ENCODE measurements around the gene AANAT.

AANAT gene

GRCh38 chr17:76432004-76432403 is 35.4 kb upstream of the AANAT start:
- no peaks in the 10 kb centered on the region for H3K27me3 ChIP-seq
- H3K4me1 ChIP-seq (ENCODE audit: control insufficient read depth in 1 of 2, insufficient read depth in 1 of 2, low read depth in 1 of 2, low read length in 1 of 2) = no peaks in the 10 kb centered on the region
- no peak overlapping the region for H3K4me3 ChIP-seq (ENCODE audit: low read depth in 1 of 2, low read length in 1 of 2)
- no peaks in the 10 kb centered on the region for H3K36me3 ChIP-seq
- H3K9me3 ChIP-seq = no peaks in the 10 kb centered on the region
- no peak overlapping the region for H3K27ac ChIP-seq
- no peak for TF ChIP-seq CTCF (IDR thresholded peaks at IDR 0.05)

DNA sequence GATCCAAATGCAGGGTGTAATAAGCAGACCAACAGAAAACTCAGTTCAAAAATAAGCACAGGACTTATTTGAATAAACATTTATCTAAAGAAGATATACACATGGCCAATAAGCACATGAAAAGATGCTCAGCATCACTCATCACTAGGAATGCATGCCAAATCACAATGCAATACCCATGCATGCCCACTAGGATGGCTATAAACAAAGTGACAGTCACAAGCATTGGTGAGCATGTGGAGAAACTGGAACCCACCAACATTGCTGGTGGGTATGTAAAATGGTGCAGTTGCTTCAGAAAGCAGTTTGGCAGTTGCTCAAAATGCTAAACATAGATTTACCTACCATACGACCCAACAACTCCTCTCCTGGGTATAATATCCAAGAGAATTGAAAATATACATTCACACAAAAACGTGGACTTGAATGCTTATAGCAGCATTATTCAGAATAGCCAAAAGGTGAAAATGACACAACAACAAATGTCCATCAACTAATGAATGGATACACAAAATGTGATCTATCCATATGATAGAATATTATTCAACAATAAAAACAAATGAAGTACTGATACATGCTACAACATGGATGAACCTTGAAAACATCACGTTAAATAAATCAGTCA is 34.6 kb upstream of the AANAT start:
- Histone ChIP-seq H3K4me3 (ENCODE audit: low read depth in 1 of 2, low read length in 1 of 2) (no peak overlapping the region), H3K27ac (no peak overlapping the region), H3K27me3 (no peaks in the 10 kb centered on the region), H3K36me3 (no peaks in the 10 kb centered on the region), H3K9me3 (no peaks in the 10 kb centered on the region), H3K4me1 (ENCODE audit: control insufficient read depth in 1 of 2, insufficient read depth in 1 of 2, low read depth in 1 of 2, low read length in 1 of 2) (no peaks in the 10 kb centered on the region)
- TF ChIP-seq CTCF (IDR thresholded peaks at IDR 0.05) = no peak

DNA sequence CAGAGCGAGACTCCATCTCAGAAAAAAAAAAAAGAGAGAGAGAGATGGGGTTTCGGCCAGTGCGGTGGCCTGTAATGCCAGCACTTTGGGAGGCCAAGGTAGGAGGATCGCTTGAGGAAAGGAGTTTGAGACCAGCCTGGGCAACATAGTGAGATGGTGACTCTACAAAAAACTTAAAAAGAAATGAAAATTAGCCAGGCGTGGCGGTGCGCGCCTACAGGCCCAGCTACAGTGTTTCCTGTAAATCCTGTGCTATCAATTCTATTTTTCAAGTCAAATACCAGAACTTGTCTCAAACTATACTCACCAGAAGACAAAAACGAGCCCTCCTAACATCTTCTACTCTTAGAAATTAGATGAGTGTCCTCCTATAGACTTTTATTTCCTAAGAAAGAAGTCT is 33.7 kb upstream of the AANAT start:
- Histone ChIP-seq H3K36me3 (no peaks in the 10 kb centered on the region), H3K27ac (no peak overlapping the region), H3K4me1 (ENCODE audit: control insufficient read depth in 1 of 2, insufficient read depth in 1 of 2, low read depth in 1 of 2, low read length in 1 of 2) (no peaks in the 10 kb centered on the region), H3K4me3 (ENCODE audit: low read depth in 1 of 2, low read length in 1 of 2) (no peak overlapping the region), H3K9me3 (no peaks in the 10 kb centered on the region), H3K27me3 (no peaks in the 10 kb centered on the region)
- no peak for TF ChIP-seq CTCF (IDR thresholded peaks at IDR 0.05)

- H3K27me3 ChIP-seq = no peaks in the 10 kb centered on the region
- TF ChIP-seq CTCF (IDR thresholded peaks at IDR 0.05) = no peak
- H3K9me3 ChIP-seq = no peaks in the 10 kb centered on the region
- no peaks in the 10 kb centered on the region for H3K36me3 ChIP-seq
- H3K4me1 ChIP-seq (ENCODE audit: control insufficient read depth in 1 of 2, insufficient read depth in 1 of 2, low read depth in 1 of 2, low read length in 1 of 2) = no peaks in the 10 kb centered on the region
- no peak overlapping the region for H3K27ac ChIP-seq
- H3K4me3 ChIP-seq (ENCODE audit: low read depth in 1 of 2, low read length in 1 of 2) = no peak overlapping the region
Observed at GRCh38 chr17:76434870-76435269, 32.5 kb upstream of the AANAT start.

- TF ChIP-seq CTCF (IDR thresholded peaks at IDR 0.05) = no peak
- Histone ChIP-seq H3K4me1 (ENCODE audit: control insufficient read depth in 1 of 2, insufficient read depth in 1 of 2, low read depth in 1 of 2, low read length in 1 of 2) (no peaks in the 10 kb centered on the region), H3K9me3 (no peaks in the 10 kb centered on the region)
Observed at GRCh38 chr17:76435751-76436150, 31.7 kb upstream of the AANAT start.

More at GRCh38 chr17:76435751-76436150, 31.7 kb upstream of the AANAT start:
- no peaks in the 10 kb centered on the region for H3K27me3 ChIP-seq
- H3K27ac ChIP-seq = no peak overlapping the region
- no peak overlapping the region for H3K4me3 ChIP-seq (ENCODE audit: low read depth in 1 of 2, low read length in 1 of 2)
- no peaks in the 10 kb centered on the region for H3K36me3 ChIP-seq
